ENCODE measurements around the gene UTY.
"Not testable (repeated sequence)": the region's sequence is repeated elsewhere in the genome, so short reads cannot be mapped to it uniquely, and the experiment has no call there.

Gene UTY

GRCh38 chrY:13296176-13296890 lies 183.5 kb downstream of the UTY start:
- DNase-seq = no peak

- DNase-seq = no peak
Observed at GRCh38 chrY:13295026-13295425, 184.8 kb downstream of the UTY start.

GRCh38 chrY:13291199-13291598 lies 188.6 kb downstream of the UTY start:
- DNase-seq = no peak

- not testable (repeated sequence) for DNase-seq
Observed at GRCh38 chrY:13282151-13283054, 197.4 kb downstream of the UTY start.

- no peak for DNase-seq
Observed at GRCh38 chrY:13279561-13279960, 200.3 kb downstream of the UTY start.

GRCh38 chrY:13271706-13272105 lies 208.1 kb downstream of the UTY start:
- DNase-seq = no peak

GRCh38 chrY:13253941-13254440 lies 225.8 kb downstream of the UTY start:
- DNase-seq = not testable (repeated sequence)

- no peak for DNase-seq
Observed at GRCh38 chrY:13250421-13250820, 229.4 kb downstream of the UTY start.

GRCh38 chrY:13243716-13244115 lies 236.1 kb downstream of the UTY start:
- no peak for DNase-seq

- DNase-seq = no peak
Observed at GRCh38 chrY:13233901-13234300, 245.9 kb downstream of the UTY start.

- DNase-seq = no peak
Observed at GRCh38 chrY:13233118-13233517, 246.7 kb downstream of the UTY start.

GRCh38 chrY:13227354-13227953 lies 252.4 kb downstream of the UTY start:
- no peak for DNase-seq

GRCh38 chrY:13210961-13211646 lies 268.7 kb downstream of the UTY start:
- no peak for DNase-seq

GRCh38 chrY:13205214-13205613 lies 274.6 kb downstream of the UTY start:
- DNase-seq = no peak
